Astrocyte (in vitro differentiated cells and primary cell): ENCODE measurements around the gene RPS6KA2.

ENCODE experiments used
- CTCF ChIP-seq: IDR thresholded peaks from 2 replicates; pipeline ENCODE4 v1.5.1; 2011; ENCODE audit warnings: low read depth, mild to moderate bottlenecking, inconsistent platforms, low read length, moderate library complexity; ENCODE audit not compliant: insufficient read depth
- EZH2 ChIP-seq: IDR thresholded peaks from 2 replicates; pipeline ENCODE4 v1.6.1; 2012; ENCODE audit warnings: mild to moderate bottlenecking, low read length, inconsistent platforms; ENCODE audit not compliant: insufficient read depth

GRCh38 chr6:166459906-166460305 lies 167.1 kb downstream of the RPS6KA2 start:
- TF ChIP-seq CTCF (no peak), EZH2 (no peak)
